ENCODE measurements around the gene LRRTM3. TPM values are rescaled to one million over a fixed set of nuclear protein-coding genes. Genes with fewer than 3 reads are reported as not detected.

Gene LRRTM3
- polyA plus RNA-seq, 1 of the 3 experiments (the other 2 are of a cell fraction), result not detected

DNA sequence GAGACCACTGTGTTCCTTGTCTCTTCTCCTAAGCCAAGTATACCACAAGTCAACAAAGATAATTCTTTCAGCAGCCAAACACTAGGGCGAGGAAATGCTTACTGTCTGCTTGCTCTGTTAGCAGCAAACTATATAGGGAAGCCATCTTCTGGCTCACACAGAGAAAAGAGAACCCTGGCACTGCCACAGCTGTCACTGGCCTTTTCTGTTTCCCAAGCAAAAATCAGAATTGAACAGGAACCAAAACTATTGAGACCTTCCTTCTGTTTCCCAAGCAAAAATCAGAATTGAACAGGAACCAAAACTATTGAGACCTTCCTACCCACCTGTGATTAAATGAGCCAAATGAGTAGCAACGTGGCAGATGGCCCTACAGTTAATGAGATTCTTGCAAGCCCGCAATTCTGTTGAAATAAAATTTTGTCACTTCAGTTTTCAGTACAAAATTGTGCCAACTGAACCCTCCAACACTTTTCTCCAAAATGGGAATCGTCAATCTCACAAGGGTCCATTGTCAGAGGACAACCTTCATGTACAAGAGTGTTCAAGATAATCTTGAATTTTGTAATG, 54.5 kb downstream of the LRRTM3 start:
- POLR2A ChIA-PET, result no interaction called here

More for the DNA sequence above, 54.5 kb downstream of the LRRTM3 start:
- Histone ChIP-seq H3K36me3 (replicated peaks in 1 of 2; ENCODE audit: control insufficient read depth in 1 of 2, insufficient read depth in 2 of 2, low read length in 1 of 2) (no peaks in the 10 kb centered on the region), H3K4me2 (no peak overlapping the region), H3K79me2 (ENCODE audit: insufficient read depth) (no peaks in the 10 kb centered on the region), H3F3A (replicated peaks; ENCODE audit: insufficient read depth) (no peaks in the 10 kb centered on the region), H2AFZ (ENCODE audit: low read depth) (no peak overlapping the region), H3K9me2 (no peaks in the 10 kb centered on the region), H4K20me1 (ENCODE audit: insufficient read depth) (no peaks in the 10 kb centered on the region), H3K27ac (ENCODE audit: low read depth in 2 of 2, low read length in 1 of 2) (no peak overlapping the region), H3K9me3 (no peaks in the 10 kb centered on the region), H3K4me3 (ENCODE audit: low read depth in 2 of 2, low read length in 1 of 2) (no peak overlapping the region), H3K27me3 (ENCODE audit: insufficient read depth) (no peaks in the 10 kb centered on the region), H3K9ac (no peak overlapping the region), H3K4me1 (ENCODE audit: control insufficient read depth in 1 of 2, insufficient read depth in 2 of 2, low read depth in 1 of 2, low read length in 1 of 2) (no peaks in the 10 kb centered on the region)
- 1% methylated on average over 4 of the region's 4 CpGs for WGBS (ENCODE audit: low lambda C conversion rate)
- TF ChIP-seq JUND (IDR thresholded peaks at IDR 0.05) (no peak), MEF2A (IDR thresholded peaks at IDR 0.05; ENCODE audit: borderline replicate concordance, low read depth) (no peak), SIN3A (IDR thresholded peaks at IDR 0.05; ENCODE audit: borderline replicate concordance, low read depth, low read length) (no peak), RXRA (IDR thresholded peaks at IDR 0.05; ENCODE audit: borderline replicate concordance, low read depth) (no peak), FOSL2 (IDR thresholded peaks at IDR 0.05; ENCODE audit: borderline replicate concordance, low read depth) (no peak), TAF1 (IDR thresholded peaks at IDR 0.05; ENCODE audit: borderline replicate concordance, low read depth, low read length) (no peak), TEAD4 (IDR thresholded peaks at IDR 0.05; ENCODE audit: borderline replicate concordance, insufficient read depth) (no peak), YY1 (IDR thresholded peaks at IDR 0.05; ENCODE audit: low read depth) (no peak), TCF12 (IDR thresholded peaks at IDR 0.05) (no peak), CHD2 (IDR thresholded peaks at IDR 0.05; ENCODE audit: low read length, partially characterized antibody) (no peak), MXI1 (IDR thresholded peaks at IDR 0.05; ENCODE audit: low read depth, low read length) (no peak), ELF1 (IDR thresholded peaks at IDR 0.05) (no peak)
- TF ChIP-seq, protein P1, sequence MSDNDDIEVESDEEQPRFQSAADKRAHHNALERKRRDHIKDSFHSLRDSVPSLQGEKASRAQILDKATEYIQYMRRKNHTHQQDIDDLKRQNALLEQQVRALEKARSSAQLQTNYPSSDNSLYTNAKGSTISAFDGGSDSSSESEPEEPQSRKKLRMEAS (IDR thresholded peaks at IDR 0.05; ENCODE audit: low read depth), result no peak
- TF ChIP-seq, protein P2, sequence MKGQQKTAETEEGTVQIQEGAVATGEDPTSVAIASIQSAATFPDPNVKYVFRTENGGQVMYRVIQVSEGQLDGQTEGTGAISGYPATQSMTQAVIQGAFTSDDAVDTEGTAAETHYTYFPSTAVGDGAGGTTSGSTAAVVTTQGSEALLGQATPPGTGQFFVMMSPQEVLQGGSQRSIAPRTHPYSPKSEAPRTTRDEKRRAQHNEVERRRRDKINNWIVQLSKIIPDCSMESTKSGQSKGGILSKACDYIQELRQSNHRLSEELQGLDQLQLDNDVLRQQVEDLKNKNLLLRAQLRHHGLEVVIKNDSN (IDR thresholded peaks at IDR 0.05; ENCODE audit: borderline replicate concordance, low read depth), result no peak
- TF ChIP-seq, protein P3, sequence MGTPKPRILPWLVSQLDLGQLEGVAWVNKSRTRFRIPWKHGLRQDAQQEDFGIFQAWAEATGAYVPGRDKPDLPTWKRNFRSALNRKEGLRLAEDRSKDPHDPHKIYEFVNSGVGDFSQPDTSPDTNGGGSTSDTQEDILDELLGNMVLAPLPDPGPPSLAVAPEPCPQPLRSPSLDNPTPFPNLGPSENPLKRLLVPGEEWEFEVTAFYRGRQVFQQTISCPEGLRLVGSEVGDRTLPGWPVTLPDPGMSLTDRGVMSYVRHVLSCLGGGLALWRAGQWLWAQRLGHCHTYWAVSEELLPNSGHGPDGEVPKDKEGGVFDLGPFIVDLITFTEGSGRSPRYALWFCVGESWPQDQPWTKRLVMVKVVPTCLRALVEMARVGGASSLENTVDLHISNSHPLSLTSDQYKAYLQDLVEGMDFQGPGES (IDR thresholded peaks at IDR 0.05; ENCODE audit: low read depth, low read length), result no peak
- TF ChIP-seq, protein P4, sequence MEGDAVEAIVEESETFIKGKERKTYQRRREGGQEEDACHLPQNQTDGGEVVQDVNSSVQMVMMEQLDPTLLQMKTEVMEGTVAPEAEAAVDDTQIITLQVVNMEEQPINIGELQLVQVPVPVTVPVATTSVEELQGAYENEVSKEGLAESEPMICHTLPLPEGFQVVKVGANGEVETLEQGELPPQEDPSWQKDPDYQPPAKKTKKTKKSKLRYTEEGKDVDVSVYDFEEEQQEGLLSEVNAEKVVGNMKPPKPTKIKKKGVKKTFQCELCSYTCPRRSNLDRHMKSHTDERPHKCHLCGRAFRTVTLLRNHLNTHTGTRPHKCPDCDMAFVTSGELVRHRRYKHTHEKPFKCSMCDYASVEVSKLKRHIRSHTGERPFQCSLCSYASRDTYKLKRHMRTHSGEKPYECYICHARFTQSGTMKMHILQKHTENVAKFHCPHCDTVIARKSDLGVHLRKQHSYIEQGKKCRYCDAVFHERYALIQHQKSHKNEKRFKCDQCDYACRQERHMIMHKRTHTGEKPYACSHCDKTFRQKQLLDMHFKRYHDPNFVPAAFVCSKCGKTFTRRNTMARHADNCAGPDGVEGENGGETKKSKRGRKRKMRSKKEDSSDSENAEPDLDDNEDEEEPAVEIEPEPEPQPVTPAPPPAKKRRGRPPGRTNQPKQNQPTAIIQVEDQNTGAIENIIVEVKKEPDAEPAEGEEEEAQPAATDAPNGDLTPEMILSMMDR (IDR thresholded peaks at IDR 0.05), result no peak
- DNase-seq, result no peak
- CTCF ChIA-PET, result no interaction called here
